Fibroblast of the aortic adventitia (primary cell): ENCODE results near the gene CBX5. TPM values are rescaled to one million over a fixed set of nuclear protein-coding genes. Genes with fewer than 3 reads are reported as not detected.
A peak's percentile ranks its signal among the peaks of the same experiment; 100 is the strongest.

Experiments used
- DNase-seq: peaks from one replicate; pipeline ENCODE4 v3.0.0-alpha.2; 2010; ENCODE audit warnings: low read depth
- H3K4me3 ChIP-seq: 2 replicates; pipeline ENCODE4 v1.5.1; 2011; ENCODE audit warnings: low read depth, mild to moderate bottlenecking, control low read depth, low read length, moderate library complexity
- total RNA-seq: library from RNA; depleted of rRNA; stranded (reverse); fragments of >200 nt; gene quantifications from 2 replicates; pipeline ENCODE4 v1.2.3, GENCODE V29; 2012; ENCODE audit warnings: low replicate concordance
- TF ChIP-seq, protein P1 (sequence below): IDR thresholded peaks from 2 replicates; pipeline ENCODE4 v1.5.1; 2011; ENCODE audit warnings: mild to moderate bottlenecking, low read length, control low read depth, inconsistent platforms; ENCODE audit not compliant: insufficient read depth

The CBX5 gene
- total RNA-seq, 1 donor, result 114 TPM

DNA sequence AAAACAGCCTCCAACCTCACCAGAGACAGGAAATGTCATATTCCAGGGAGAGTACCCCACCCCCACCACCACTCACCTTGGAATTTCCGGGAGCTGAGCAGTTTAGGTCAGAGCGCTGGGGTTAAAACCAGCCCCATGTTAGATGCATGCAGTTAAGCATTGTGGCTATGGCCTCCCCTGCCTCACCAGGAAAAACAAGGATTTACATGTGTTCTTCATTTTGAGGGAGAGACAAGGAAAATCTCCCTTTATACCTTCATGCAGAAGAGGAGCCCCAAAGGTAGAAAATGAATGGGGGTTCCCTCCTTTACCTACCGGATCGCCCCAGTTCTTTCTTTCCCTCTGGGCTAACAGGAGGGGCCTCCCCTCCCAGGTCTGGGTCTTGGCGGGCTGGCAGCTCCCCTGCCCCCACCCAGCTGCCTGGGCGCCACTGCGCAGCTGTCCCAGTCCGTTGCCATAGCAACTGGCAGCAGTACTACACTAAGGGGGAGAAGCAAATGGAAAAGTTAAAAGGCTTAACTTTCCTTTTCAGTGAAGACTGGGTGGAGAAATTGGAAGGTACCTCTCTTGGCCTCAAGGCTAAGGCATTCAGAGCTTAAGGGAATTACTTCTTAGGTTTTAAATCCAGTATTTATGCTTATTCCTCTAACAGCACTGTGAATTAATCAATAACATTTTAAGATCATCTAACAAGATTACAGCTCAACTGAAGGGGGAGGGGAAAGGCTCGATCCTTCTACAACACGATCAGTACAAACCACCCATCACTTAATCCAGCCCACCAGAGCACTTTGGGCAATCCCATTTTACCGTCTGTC, 20.5 kb downstream of the CBX5 start:
- TF ChIP-seq, protein P1, sequence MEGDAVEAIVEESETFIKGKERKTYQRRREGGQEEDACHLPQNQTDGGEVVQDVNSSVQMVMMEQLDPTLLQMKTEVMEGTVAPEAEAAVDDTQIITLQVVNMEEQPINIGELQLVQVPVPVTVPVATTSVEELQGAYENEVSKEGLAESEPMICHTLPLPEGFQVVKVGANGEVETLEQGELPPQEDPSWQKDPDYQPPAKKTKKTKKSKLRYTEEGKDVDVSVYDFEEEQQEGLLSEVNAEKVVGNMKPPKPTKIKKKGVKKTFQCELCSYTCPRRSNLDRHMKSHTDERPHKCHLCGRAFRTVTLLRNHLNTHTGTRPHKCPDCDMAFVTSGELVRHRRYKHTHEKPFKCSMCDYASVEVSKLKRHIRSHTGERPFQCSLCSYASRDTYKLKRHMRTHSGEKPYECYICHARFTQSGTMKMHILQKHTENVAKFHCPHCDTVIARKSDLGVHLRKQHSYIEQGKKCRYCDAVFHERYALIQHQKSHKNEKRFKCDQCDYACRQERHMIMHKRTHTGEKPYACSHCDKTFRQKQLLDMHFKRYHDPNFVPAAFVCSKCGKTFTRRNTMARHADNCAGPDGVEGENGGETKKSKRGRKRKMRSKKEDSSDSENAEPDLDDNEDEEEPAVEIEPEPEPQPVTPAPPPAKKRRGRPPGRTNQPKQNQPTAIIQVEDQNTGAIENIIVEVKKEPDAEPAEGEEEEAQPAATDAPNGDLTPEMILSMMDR, result no peak
- peak overlapping the region; percentile 57 for H3K4me3 ChIP-seq
- DNase-seq, result peak; percentile 88

DNA sequence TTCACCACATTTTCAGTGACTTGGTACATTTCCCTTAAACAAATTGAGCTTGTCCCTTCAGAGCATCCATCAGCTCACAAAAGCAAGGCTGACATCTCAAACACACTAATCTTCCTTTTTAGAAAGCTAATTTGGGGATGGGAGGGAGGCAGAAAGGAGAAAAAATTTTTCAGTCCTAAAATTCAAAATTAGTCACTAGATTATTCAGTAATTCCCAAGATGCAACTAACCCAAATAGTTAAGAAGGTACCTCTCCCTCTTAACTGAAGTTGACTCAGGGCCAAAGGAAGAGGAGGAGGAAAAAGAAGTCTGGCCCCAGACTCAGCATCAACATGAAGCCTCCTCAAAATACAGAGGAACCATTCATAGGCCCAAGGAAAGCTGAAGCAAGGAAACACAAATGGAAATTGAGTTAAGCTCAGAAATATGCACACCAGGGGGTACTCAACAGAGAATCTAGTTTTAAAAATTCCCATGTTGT, 21.7 kb downstream of the CBX5 start:
- DNase-seq, result peak; percentile 57
- H3K4me3 ChIP-seq, result peak overlapping the region; percentile 5
- TF ChIP-seq, protein P1, result no peak

DNA sequence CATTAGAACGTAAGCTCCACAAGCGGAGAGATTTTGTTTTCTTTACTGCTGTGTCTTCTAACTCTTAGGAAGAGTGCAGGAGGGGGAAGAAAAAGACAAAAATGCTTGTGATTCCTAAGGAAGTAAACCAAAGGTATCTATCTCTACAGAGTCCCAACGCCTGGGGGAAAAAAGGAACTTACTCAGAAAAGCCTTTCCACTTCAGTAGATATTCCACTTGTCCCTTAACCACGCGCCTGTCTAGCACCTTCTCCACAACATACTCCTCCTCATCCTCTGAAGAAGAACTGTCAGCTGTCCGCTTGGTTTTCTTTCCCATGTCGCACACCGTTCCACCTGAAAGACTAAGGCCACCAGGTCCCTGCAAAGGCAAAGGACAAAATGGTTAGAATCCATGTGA, 22.6 kb downstream of the CBX5 start:
- no peak overlapping the region for H3K4me3 ChIP-seq
- DNase-seq, result no peak
- TF ChIP-seq, protein P1, result no peak

DNA sequence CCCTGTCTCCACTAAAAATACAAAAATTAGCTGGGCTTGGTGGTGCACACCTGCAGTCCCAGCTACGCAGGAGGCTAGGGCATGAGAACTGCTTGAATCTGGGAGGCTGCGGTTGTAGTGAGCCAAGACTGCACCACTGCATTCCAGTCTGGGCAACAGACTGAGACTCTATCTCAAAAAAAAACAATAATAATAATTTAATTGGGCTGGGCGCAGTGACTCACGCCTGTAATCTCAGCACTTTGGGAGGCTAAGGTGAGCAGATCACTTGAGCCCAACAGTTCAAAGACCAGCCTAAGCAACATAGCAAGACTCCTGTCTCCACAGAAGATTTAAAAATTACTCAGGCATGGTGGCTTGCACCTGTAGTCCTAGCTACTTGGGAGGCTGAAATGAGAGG, 26.7 kb downstream of the CBX5 start:
- TF ChIP-seq, protein P1, result no peak
- no peak for DNase-seq
- no peak overlapping the region for H3K4me3 ChIP-seq

DNA sequence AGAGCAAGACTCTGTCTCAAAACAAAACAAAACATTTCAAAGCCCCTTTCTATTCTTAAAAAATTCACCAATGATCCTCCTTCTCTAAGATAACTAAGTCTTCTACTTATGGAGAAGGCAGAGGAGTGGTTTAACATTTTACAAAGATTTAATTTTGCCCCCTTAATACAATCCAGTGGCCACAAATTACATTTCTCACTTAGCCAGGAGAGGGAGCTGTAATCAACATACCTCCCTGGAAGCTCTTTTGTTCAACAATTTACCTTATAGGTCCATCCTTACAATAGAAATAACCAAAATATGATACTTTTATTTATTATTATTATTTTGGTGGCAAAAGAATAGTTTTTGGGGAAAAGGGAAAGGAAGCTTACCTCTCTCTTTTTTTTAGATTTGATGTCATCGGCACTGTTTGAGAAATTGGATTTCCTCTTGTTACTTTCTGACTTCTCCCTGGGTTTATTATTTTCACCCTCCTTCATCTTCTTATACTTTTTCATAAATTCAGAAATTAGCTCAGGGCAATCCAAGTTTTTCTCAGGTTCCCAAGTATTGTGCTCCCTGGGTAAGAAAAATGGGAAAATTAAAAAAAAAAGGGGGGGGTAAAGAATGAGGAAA, 28.1 kb downstream of the CBX5 start:
- H3K4me3 ChIP-seq, result no peak overlapping the region
- TF ChIP-seq, protein P1, result peak; percentile 70
- DNase-seq, result peak; percentile 73

DNA sequence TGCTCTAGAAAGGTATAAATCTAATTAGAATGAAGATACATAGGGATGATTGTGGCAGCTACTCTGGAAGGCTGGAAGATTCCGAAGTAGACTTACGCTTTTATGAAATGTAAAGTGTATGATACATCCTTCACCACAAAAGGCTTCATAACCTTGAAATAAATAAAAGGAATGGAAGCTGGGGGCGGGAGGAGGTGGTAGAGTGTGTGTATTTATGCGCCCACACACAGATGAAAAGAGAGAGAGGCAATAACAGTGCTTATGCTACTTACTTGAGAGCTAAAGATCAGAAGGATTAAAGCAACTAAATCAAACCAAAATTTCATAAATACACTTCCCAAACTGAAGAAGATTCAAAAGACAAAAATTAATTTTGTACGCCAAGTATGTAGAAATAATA, 30.4 kb downstream of the CBX5 start:
- H3K4me3 ChIP-seq, result no peak overlapping the region
- TF ChIP-seq, protein P1, result no peak
- no peak for DNase-seq
